ENCODE results near the gene KCNJ11.

KCNJ11 gene

DNA sequence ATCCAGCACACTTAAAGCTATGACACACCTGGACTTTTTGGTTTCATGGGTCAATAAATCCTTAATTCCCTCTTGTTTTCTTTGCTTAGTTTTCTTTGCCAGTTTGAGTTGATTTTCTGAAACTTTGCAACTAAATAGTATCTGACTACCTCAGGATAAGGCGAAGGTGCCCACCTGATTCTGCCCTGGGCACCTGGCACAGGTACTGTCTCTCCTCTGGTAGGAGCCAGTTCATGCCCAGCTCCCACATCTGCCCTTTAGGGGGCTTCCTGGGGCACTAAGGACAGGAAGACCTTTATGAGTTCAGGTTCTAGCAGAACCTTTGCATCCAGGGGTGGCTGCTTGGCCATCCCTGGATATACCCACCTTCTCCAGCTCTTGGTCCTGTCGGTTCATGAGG lies 19.6 kb upstream of the KCNJ11 start:
- no peak for DNase-seq

DNA sequence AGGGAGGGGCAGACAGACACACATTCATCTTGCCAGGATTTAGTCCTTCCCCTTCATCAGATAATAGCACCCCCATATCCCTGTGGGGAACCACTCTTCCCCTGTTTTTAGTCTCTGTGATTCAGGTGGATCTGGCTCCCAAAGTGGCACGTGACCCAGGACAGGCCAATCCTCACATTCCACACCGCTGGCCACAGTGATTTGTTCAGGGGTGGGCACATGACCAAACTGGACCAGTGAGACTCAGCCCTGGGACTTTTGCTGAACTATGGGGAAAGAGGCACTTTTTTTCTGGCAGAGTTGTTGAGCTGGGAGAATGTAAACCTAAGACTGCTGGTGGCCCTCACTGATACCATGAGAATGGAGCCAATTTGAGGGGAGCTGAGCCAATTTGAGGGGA lies 19.1 kb upstream of the KCNJ11 start:
- no peak for DNase-seq

DNA sequence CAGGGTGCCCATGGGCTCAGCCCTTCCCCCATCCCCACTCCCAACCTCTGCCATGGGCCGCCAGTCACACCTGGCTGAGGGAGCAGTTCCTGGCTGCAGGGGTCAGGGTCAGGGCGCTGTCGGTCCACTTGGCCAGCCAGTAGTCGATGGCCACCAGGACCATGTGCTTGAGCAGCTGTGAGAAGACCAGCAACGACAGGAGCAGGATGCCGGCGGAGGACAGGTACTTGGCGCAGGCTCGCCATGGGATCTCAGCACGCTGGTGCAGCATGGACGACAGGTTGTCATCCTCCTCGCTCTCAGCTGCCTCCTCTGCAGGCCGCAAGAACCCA lies 18.3 kb upstream of the KCNJ11 start:
- DNase-seq = no peak

DNA sequence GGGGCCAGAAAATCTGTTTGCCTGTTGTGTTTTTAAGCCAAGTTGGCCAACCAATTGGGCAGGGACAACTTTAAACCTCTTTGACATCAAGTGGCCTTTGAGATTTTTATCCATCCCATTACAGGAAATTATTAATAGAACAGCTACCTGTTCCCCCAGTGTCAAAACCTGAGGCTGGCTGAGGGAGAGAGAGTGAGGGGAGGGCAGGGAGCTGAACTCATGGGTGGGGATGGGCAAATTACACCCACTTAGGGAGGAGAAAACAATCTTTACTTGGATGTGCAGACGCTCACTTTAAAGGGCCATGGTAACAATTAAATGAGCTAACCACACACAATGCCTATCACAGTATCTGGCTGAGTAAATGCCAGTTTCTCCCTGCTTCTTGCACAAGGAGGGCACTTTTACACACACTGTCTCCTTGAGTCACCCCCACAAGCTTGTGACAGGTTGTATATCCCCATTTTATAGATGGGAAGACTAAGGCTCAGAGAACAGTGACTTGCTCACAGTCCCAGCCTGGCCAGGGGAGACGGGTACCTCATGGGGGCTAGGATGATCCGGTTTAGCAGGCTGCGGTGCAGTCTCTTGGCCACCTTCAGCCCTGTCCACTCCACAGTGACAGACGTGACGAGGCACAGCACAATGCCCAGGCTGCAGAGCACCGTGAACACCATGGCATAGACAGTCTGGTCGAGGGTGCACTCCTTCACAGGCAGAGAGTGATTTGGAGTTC lies 17.8 kb upstream of the KCNJ11 start:
- no peak for DNase-seq

DNA sequence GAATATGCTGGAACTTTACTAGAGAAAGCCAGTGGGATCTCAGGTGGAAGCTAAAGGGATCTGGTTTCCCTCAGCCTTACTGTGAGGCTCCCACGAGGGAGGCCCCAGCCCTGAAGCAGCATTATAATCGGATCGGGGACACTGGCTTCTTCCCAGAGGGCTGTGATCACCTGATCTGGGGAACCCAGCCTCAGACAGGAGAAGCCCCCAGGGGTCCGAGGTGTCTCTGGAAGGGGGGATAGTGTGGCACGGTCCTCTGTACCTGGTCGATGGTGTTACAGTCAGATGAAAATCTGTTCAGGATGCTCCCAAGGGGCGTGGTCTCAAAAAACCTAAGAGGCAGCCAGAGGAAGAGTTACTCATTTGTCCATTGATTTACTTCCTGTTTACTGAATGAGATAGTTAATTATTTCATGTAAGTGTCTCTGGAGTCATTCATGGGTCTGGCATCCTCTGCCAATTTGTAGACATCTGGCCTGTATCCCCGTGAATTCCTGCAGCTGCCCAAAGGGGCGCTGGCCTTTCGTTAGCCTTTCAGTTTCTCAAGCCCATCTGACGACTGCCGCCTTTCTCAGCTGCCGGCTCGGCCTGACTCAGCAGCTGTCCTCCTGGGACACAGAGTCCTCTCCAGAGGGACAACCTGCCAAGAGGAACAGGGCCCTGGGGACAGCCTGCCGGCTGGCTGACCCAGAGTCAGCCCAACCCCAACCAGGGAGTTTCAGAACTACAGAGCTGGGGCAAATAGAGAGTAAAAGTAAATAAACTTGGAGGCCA lies 17.0 kb upstream of the KCNJ11 start:
- DNase-seq = no peak

DNA sequence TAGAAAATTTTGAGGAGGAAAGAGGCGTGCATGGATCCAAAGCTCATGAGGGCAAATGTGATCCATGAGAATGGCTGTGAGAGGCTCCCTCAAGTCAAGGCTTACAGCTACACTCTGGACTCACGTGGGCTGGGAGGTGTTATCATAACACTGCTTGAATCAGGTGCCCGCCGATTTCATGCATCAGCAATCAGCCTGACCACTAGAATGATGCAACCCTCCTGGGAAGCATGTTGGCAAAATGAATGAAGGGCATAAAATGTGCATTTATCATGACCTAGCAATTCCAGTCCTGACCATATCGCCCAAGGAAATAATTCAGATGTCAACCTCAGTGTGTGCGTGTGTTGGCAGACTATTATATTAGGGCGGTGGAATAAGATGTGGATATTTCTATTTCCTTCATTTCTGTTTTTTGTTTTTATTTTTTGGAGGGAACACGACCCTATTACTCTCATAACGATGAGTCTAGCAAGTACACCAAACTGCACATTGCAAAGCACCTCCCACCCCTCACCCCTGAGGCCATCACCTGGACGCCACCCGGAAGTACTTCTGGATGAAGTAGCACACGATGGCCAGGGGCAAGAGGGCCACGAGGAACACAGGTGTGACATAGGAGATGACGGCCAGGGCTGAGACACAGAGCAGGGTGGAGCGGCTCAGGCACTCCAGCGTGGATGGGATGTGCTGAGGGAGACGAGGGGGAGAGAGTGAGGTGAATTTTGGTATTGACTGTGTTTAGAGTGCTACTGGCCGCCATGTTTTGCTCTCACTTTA lies 15.7 kb upstream of the KCNJ11 start:
- no peak for DNase-seq

DNA sequence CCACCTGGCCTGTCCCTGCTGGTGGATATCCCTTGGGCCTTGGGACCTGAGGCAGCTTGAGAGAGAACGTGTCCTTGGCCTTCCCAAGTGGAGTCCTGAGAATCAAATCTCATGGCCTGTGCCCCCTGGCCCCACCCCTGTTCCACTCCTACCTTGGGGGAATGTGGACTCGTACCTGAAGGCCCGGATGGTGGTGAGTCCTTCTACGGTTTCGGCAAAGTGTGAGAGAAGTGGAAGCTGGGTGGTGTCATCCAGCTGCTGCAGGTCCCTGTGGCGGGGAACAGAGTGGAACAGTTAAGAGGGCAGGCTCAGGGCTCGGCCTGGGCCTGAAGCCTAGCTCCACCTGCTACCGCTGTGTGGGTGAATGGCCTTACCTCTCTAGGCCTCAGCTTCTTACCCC lies 14.0 kb upstream of the KCNJ11 start:
- no peak for DNase-seq

DNA sequence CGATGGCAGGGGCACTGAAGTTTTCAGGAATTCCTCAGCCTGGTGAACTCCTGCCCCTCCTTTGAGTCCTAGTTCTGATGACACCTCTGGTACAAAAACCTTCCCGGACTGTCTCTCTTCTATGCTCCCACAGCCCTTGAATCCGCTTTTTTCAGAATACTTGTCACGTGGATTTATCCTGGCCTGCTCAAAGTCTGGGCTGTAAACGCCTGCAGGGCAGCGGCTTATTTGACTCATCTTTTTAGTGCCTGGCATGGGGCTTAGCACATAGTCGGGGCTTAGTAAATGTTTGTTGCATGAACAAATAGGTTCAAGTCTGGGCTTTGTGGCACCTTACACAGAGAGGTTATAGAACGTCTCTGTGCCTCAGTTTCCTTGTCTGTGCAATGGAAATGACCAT lies 13.4 kb upstream of the KCNJ11 start:
- no peak for DNase-seq

DNA sequence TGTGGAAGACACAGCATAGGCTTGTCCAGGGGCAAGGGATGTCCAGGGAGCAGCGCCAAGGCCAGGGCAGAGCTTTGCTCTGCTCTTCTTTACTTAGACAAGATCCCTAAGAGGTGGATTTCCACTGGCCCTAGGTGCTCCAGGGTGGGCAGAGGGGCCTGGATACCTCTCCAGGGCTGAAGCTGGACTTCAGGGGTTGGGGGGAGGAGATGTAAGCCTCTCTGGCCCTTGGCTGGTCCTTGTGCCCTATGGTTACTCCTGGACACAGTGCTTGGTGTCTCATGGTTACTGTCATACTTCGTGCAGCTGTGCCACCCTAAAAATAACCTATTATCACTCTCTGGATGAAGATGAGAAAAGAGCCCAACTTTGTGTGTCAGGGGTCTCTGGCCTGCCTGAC lies 12.9 kb upstream of the KCNJ11 start:
- DNase-seq = no peak

DNA sequence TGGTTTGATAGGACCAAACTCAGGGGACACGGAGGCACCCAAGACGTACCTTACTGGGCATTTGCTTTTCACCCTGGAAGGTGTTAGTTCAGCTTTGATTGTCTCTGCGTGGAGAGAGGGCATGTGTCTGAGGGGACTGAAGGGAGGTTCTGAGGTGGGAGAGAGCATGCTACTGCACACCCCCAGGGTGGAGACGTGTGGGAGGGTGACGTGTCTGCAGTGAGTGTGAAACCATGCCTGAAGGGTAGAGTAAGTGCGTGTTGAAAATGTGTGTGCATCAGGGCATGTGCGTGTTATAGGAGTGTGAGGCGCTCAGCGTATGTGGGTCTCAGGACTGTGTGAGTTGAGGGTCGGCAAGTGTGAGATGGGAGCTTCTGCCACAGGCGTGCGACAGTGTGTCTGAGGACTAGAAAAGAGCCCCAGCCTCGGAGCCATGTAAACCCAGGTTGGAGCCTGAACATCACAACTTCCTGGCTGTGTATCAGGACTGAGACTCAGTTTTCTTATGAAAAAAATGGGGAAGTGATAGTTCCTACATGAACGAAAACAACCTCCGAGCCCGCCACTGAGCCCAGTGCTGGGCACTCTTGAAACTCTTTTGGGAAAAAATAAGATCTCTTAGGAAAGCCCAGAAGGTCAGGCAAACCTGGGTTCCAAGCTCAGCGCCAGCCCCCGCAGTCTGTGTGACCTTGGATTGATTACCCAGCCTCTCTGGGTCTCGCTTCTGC lies 11.8 kb upstream of the KCNJ11 start:
- DNase-seq = no peak

DNA sequence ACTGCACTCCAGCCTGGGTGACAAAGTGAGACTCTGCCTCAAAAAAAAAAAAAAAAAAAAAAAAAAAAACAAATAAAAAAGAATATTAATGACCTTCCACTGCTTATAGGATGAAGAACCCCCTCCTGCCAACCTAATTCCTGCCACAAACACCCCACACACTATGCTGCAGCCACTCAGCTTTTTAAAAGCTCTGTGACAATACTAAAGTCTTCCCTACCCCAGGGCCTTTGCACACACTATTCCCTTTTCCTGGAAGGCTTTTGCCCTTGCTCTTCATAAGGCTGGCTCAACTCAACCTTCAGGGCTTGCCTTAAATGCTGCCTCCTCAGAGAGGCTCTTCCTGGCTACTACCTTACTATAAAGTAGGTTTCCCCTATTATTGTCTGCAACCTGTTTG lies 10.8 kb upstream of the KCNJ11 start:
- DNase-seq = no peak

DNA sequence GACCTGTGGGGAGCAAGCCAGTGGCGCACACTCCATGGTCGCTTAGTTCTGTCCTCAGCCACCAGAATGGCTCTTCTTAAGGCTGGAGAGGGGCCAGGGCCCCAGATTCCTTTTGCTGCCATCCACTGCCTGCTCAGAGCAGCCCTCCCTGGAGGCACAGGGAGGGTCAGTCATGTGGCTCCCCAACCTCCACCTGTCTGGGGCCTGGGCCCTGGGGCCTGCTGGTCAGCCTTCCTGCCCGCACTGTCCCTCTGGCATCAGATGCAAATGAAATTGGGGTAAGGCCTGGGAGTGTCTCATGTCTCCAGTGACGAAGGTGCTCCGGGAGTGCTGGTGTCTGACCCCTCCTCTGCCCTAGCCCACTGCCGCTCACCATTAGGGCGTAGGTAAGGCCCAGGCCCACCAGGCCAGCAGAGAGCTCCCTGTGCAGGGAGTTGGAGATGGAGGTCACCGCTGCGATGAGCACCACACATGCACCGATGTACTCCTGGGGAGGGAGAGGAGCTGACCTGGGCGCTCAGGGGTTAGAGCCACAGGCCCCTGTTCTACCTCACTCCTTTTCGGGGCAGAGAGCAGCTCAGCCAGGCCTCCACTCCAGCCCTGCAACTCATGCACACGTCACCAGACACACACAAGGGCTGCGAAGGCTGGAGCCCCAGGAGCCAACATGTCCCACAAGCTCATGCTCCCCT lies 9.0 kb upstream of the KCNJ11 start:
- no peak for DNase-seq

DNA sequence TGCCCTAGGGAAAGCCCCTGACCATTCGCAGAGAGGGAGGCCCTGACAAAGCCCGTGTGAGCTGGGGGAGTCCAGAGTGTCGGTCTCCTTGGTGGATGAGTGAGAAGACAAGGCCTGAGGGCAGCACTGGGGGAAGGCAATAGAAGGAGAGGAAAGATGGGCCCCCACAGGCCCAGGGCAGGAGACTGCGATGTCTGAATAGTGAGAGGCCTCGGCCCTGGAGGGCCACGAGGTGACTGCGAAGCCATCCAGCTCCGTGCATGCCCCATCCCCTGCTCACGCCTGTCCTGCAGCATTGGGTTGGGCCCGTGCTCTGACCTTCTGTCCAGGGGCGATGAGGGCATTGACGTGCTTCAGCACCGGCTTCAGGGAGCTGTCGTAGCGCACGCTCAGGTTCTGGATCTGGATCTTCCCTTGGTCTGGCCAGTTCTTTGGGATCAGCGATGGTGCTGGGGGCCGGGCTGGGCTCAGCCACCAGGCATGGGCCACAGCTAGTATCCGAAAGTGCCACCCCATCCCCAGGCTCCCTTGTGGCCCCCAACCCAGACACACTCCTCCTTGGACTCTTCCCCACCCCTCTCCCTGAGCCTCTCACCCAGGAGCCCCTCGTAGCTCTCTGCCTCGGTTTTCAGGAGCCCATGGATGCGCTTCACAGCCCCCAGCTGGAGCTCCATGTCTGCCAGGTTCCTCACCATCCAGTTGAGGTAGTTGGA lies 8.3 kb upstream of the KCNJ11 start:
- no peak for DNase-seq

DNA sequence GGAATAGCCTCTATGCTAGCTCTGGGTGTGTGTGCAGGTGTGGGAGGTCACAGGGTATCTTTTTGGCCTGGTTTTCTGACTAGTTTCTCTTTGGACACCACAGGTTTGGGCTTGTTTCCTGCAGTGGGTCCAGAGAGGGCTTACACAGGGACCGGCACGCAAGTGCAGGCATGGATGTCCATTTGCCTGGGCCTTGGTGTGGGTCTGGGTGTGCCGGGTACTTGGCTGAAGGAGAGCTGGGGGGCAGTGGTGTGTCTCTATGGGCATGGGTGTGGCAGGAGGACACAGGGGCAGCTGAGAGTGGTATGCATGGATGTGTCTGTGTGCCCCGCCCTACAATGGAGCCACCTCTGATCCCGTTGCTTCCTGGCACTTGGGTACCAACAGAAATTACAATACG lies 7.5 kb upstream of the KCNJ11 start:
- no peak for DNase-seq

DNA sequence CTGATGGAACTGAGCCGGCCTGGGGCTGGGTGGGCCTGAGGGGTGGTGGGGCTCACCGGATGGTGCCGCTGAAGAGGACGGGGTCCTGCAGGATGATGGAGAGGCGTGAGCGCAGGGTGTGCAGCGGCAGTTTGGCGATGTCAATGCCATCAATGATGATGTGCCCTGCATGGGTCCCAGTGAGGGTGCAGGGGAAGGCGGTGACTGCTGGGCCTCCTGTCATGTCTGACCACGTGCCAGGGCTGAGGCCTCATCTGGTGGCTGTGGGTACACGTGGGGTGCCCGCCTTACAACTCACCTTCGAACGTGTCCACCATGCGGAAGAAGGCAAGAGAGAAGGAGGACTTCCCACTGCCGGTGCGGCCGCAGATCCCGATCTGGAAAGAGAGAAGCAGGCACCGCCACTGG lies 7.1 kb upstream of the KCNJ11 start:
- no peak for DNase-seq

DNA sequence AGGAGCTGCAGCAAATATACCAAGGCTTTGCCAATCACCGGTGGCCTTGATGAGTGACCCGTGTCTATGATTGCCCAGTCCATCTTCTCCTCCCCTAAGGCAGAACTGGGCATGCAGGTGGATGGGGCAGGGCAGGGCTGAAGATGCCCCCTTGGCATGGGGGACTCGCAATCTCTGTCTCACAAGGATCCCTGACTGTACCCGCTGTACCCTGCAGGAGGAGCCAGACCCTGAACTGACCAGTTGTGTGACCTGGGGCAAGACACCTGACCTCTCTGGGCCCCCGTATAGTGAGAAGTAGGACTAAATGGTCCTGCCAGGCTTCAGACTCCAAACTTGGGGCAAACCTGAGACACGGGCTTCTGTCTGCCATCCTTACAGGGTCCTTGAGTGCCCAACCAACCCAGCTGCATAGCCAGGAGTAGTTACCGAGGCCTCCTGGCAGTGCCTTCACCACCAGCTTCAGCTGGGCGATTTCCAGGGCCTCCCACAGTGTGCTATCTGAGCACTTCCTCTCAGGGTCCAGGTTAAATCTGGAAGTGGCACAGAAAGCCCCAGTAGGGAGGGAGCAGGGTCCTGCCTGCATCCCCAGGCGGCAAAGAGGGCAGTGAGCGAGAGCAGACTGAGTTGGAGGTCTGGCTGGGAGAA lies 6.4 kb upstream of the KCNJ11 start:
- DNase-seq = no peak

DNA sequence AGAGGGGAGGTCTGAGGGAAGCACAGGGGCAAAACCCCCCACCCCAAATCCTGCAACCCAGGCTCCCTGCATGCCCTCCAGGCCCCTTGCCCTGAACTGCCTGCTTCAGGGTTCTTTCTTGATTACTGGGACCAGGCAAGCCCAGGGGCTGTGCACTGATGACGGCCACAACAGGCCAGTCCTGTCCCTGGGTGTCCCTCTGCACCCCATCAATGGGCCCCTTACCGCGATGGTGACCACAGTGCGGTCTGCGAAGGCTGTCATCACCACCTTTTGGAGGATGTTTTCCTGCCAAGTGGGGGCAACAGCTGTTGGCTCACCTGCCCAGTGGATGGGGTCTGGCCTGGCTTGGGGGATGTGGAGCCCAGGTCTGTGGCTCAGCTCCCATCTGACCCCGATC lies 5.0 kb upstream of the KCNJ11 start:
- no peak for DNase-seq

DNA sequence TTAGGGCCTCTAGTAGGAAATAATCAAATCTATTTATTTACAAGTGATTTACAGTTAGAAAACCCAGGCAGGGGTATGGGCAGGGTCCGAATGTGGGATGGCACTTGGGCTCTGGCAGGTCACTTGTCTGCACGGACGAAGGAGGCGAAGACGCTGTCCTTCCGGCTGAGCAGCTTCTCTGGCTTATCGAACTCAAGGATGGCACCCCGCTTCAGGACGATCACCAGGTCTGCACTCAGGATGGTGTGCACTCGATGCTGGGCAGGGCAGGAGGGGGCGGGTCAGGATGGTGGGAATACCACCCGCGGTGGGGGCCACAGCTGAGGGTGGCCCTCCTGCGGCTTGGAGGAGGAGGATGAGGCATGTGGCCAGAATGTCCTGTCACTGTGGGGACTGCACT lies 4.4 kb upstream of the KCNJ11 start:
- no peak for DNase-seq

DNA sequence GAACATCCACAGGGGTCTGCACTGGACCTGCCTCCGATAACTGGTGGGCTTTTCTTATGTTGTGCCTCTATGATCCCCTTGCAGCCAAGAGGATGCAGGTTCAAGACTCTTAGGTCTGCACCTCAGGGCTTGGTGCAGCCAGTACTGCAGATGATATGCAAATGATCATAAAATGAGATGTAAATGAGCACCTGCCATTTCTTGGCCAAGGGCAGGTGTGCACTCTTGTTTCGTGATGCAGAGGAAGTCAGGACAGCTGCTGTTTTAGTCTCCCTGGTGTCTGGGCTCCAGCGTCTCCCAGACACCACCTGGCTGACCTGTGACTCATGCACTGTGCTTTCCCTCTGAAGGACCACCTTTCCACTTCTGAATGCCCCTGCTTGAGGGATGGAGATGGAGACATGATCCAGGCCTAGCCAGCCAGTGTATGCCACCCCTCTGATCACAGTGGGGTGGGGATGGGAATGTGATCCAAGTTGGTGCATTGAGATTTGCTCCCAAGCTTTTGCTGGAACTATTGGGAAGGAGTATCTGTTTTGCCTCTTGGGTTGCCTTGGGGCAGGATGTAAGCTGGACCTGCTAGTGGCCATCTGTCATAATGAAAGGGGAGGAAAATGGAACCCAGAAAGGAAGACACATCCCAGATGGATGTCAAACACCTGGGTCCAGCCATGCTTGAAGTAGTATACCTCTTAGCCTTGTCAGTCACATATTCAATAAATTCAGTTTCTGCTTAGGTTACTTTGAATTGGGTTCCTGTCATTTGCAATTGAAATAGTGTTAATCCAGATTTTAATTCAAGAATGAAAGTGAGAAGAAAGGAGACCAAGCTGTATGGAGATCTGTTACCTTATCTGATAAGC lies 3.3 kb upstream of the KCNJ11 start:
- no peak for DNase-seq

DNA sequence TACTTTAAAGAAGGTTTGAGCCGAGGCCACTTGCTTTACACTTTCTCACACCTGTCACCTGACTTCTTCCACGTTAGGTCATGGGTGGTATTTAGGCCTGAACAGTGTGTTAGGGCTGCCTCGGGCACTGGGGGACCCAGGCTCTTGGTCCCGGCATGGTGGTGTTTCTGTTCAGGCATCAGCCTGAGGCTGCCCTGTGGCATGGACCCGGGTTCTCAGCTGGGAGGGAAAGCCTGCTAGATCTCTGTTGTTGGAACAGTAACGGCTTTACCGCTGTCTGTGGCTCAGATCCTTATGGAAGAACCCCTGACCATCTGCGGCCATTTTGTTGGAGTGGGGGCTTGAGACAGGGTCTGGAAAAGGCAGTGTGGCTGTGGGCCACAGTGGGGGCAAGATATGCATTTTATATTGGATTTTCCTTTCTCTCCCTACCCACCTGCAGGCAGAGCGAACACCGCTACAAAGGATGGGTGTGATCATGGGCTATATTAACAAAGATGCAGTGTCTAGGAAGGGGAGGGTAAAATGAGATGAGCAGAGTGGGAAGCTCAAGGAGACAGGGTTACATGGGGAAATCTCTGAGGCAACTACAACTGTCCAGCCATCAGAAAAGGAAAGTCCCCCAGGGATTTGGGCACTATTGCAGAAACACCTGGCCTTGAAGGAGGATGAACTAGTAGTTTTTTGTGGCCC lies 1.6 kb upstream of the KCNJ11 start:
- no peak for DNase-seq

Measured in stimulated activated naive CD4-positive, alpha-beta T cell (primary cell).